ENCODE data around the gene RNF187.

Gene RNF187

DNA sequence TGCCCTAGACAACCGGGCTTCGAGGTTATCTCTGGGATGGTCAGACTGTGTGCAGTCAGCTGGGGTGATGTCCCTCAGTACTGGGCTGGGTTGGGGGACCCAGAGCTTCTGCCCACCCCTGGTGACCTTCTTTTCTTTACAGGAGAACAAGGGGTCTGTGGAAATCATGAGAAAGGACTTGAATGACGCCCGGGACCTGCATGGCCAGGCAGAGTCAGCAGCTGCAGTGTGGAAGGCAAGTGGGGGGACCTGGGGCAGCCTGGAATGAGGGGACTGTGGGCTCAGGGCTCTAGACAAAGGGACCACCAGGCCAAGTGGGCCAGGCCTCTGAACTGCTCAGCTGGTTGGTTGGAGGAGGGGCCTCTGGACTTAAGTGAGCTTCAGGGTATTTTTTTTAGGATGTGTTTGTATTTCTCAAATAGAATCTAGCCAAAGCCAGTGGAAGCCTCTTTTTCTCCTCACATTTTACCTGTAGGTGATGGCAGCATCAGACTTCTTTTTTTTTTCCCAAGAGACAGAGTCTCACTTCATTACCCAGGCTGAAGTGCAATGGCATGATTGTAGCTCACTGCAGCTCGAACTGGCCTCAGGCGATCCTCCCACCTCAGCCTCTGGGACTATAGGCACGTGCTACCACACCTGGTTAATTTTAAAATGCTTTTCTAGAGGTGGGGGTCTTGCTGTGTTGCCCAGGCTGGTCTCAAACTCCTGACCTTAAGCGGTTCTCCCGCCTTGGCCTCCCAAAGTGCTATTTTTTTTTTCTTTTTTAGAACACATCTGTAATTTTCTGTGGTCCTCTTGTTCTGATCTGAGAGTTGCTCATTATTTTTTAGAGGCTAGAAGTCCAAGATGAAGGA lies 1.9 kb downstream of the RNF187 start:
- TF ChIP-seq ISL1 (CRISPR knock-in tag; IDR thresholded peaks at IDR 0.05) (no peak), ZNF70 (CRISPR knock-in tag; IDR thresholded peaks at IDR 0.05) (no peak), ESRRG (CRISPR knock-in tag; IDR thresholded peaks at IDR 0.05) (no peak), ARNTL (CRISPR knock-in tag; IDR thresholded peaks at IDR 0.05; ENCODE audit: borderline replicate concordance, low read depth) (no peak), GLIS3 (CRISPR knock-in tag; IDR thresholded peaks at IDR 0.05) (no peak), ZNF565 (CRISPR knock-in tag; conservative IDR thresholded peaks at IDR 0.05; ENCODE audit: low read depth) (no peak), ZFP3 (CRISPR knock-in tag; IDR thresholded peaks at IDR 0.05) (no peak), PPARA (CRISPR knock-in tag; IDR thresholded peaks at IDR 0.05; ENCODE audit: borderline replicate concordance) (no peak)
- TF ChIP-seq, protein P1, sequence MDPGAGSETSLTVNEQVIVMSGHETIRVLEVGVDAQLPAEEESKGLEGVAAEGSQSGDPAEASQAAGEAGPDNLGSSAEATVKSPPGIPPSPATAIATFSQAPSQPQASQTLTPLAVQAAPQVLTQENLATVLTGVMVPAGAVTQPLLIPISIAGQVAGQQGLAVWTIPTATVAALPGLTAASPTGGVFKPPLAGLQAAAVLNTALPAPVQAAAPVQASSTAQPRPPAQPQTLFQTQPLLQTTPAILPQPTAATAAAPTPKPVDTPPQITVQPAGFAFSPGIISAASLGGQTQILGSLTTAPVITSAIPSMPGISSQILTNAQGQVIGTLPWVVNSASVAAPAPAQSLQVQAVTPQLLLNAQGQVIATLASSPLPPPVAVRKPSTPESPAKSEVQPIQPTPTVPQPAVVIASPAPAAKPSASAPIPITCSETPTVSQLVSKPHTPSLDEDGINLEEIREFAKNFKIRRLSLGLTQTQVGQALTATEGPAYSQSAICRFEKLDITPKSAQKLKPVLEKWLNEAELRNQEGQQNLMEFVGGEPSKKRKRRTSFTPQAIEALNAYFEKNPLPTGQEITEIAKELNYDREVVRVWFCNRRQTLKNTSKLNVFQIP (CRISPR knock-in tag; IDR thresholded peaks at IDR 0.05; ENCODE audit: borderline replicate concordance, low read depth) = no peak
- TF ChIP-seq, protein P2, sequence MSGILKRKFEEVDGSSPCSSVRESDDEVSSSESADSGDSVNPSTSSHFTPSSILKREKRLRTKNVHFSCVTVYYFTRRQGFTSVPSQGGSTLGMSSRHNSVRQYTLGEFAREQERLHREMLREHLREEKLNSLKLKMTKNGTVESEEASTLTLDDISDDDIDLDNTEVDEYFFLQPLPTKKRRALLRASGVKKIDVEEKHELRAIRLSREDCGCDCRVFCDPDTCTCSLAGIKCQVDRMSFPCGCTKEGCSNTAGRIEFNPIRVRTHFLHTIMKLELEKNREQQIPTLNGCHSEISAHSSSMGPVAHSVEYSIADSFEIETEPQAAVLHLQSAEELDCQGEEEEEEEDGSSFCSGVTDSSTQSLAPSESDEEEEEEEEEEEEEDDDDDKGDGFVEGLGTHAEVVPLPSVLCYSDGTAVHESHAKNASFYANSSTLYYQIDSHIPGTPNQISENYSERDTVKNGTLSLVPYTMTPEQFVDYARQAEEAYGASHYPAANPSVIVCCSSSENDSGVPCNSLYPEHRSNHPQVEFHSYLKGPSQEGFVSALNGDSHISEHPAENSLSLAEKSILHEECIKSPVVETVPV (CRISPR knock-in tag; IDR thresholded peaks at IDR 0.05) = no peak
- ATAC-seq = no peak

DNA sequence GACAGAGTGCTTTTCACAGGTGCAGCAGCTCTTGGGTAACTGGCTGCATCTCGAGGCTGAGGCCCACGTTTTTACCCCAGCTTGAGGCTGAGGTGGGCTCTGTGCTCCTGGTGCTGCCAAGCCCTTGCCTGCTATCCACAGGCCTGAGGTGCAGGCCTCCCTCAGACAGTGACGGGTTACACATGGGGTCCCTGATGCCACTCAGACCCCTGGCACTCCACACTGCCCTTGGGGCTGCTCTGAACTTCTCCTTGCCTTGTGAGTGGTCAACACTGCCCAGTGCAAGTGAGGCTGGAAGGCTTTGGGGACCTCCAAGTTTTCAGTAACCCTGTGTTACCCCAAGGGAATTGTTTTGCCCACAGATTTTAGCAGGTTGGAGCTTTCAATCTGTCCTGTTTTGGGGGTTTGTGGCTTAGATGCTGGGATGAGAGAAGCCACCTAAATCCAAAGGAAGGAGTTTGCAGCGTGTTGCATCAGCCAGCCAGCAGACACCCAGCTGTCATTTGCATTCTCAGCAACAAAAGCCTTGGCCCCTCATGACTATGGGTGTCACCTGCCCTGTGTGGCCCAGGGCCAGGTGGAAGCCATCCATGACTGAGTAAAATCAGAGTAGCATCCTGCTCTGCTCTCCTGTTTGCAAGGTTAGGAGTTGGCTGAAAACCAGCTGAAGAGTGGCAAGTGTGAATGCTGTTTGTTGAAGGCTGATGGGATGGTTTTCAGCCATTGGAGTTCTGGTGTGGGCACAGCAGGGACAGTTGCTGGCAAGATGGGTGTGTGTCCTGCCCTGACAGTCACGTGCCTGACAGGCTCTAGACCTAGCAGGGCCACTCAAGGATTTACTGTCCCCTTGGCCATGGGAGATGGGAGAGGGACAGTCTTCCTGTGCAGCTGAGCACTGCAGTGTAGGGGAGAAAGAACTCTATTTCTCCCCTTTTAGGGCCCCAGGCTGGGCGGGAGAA lies 3.2 kb downstream of the RNF187 start:
- no peak for ATAC-seq
- TF ChIP-seq, protein P3, sequence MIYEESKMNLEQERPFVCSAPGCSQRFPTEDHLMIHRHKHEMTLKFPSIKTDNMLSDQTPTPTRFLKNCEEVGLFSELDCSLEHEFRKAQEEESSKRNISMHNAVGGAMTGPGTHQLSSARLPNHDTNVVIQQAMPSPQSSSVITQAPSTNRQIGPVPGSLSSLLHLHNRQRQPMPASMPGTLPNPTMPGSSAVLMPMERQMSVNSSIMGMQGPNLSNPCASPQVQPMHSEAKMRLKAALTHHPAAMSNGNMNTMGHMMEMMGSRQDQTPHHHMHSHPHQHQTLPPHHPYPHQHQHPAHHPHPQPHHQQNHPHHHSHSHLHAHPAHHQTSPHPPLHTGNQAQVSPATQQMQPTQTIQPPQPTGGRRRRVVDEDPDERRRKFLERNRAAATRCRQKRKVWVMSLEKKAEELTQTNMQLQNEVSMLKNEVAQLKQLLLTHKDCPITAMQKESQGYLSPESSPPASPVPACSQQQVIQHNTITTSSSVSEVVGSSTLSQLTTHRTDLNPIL (CRISPR knock-in tag; IDR thresholded peaks at IDR 0.05; ENCODE audit: low read depth) = no peak
- TF ChIP-seq ZFP30 (CRISPR knock-in tag; IDR thresholded peaks at IDR 0.05) (no peak), TOX (CRISPR knock-in tag; IDR thresholded peaks at IDR 0.05; ENCODE audit: borderline replicate concordance) (no peak)
- TF ChIP-seq, protein P1 (CRISPR knock-in tag; IDR thresholded peaks at IDR 0.05; ENCODE audit: borderline replicate concordance, low read depth) = no peak

DNA sequence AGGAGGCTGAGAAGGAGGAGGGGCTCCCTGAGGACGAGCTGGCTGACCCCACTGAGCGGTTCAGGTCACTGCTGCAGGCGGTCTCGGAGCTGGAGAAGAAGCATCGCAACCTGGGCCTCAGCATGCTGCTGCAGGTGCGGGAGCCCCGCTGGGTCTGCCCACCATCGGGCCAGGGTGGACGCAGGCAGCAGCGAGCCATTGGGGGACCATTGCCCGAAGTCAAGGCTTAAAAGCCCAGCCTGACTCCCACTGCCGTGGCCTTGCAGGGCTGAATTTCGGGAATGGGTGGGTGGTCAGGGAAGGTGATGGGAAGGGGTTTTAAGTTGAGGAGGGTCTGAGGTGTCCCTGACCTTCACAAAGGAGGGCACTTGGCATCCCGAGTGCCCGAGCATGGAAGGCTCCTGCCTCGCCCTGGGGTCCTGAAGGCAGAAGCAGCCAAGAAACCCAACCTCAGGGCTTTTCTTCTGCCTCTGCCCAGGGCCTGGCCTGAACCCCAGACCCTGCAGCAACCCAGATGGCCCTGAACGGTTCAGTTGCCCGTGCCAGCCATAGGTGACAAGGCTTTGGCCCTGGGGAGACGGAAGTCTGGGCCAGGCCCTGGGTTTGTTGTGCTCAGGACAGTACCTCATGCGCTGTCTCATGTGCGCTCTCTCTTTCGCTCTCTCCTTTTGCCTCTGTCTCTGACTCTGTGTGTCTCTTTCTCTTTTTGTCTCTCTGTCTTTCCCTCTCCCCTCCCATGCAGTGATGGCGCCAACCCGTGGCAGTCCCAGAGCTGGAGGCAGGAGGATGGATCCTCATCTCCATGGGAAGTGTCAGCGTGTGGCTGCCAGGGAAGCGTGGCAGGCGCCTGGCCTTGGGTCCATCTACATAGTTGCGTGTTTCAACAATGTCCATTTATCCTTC lies 6.2 kb downstream of the RNF187 start:
- no peak for TF ChIP-seq ISL1 (CRISPR knock-in tag; IDR thresholded peaks at IDR 0.05)
- no peak for TF ChIP-seq ESRRG (CRISPR knock-in tag; IDR thresholded peaks at IDR 0.05)
- no peak for TF ChIP-seq ZNF8 (CRISPR knock-in tag; IDR thresholded peaks at IDR 0.05)
- no peak for TF ChIP-seq ZNF565 (CRISPR knock-in tag; conservative IDR thresholded peaks at IDR 0.05; ENCODE audit: low read depth)
- TF ChIP-seq OSR1 (CRISPR knock-in tag; IDR thresholded peaks at IDR 0.05) = no peak
- no peak for ATAC-seq

DNA sequence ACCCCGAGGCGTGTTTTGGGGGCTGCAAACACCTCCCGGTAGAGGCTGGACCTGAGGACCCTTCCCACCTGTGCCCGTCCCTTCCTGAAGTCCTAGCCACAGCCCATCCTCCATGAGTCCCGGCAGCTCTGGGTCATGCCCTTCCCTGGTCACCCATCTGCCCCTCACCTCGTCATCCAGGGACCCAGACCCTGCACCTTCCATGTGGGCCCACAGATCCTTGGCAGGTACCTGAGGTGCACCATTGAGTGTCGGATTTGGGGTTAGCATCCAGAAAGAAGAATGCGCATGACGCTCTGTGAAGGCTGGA lies 6.8 kb downstream of the RNF187 start:
- no peak for TF ChIP-seq GLIS3 (CRISPR knock-in tag; IDR thresholded peaks at IDR 0.05)
- TF ChIP-seq, protein P1 (CRISPR knock-in tag; IDR thresholded peaks at IDR 0.05; ENCODE audit: borderline replicate concordance, low read depth) = no peak
- TF ChIP-seq ESRRG (CRISPR knock-in tag; IDR thresholded peaks at IDR 0.05) = no peak
- no peak for TF ChIP-seq TCF4 (CRISPR knock-in tag; IDR thresholded peaks at IDR 0.05; ENCODE audit: borderline replicate concordance)
- TF ChIP-seq, protein P4, sequence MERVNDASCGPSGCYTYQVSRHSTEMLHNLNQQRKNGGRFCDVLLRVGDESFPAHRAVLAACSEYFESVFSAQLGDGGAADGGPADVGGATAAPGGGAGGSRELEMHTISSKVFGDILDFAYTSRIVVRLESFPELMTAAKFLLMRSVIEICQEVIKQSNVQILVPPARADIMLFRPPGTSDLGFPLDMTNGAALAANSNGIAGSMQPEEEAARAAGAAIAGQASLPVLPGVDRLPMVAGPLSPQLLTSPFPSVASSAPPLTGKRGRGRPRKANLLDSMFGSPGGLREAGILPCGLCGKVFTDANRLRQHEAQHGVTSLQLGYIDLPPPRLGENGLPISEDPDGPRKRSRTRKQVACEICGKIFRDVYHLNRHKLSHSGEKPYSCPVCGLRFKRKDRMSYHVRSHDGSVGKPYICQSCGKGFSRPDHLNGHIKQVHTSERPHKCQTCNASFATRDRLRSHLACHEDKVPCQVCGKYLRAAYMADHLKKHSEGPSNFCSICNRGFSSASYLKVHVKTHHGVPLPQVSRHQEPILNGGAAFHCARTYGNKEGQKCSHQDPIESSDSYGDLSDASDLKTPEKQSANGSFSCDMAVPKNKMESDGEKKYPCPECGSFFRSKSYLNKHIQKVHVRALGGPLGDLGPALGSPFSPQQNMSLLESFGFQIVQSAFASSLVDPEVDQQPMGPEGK (CRISPR knock-in tag; IDR thresholded peaks at IDR 0.05; ENCODE audit: borderline replicate concordance) = no peak
- no peak for TF ChIP-seq PPARA (CRISPR knock-in tag; IDR thresholded peaks at IDR 0.05; ENCODE audit: borderline replicate concordance)
- no peak for TF ChIP-seq RARB (CRISPR knock-in tag; IDR thresholded peaks at IDR 0.05)
- no peak for TF ChIP-seq OSR1 (CRISPR knock-in tag; IDR thresholded peaks at IDR 0.05)
- TF ChIP-seq, protein P3 (CRISPR knock-in tag; IDR thresholded peaks at IDR 0.05; ENCODE audit: low read depth) = no peak
- no peak for TF ChIP-seq CSDC2 (CRISPR knock-in tag; IDR thresholded peaks at IDR 0.05)
- TF ChIP-seq SNAI2 (CRISPR knock-in tag; IDR thresholded peaks at IDR 0.05) = no peak
- no peak for TF ChIP-seq ZFP30 (CRISPR knock-in tag; IDR thresholded peaks at IDR 0.05)

More for the DNA sequence above, 6.8 kb downstream of the RNF187 start:
- no peak for ATAC-seq

Data from SK-N-SH treated with all-trans-retinoic acid at 6 μM for 48 hours (cell line).